Hematopoietic multipotent progenitor cell treated with erythropoietin and hydrocortisone succinate and interleukin-3 and kit ligand, for 8 days (in vitro differentiated cells): ENCODE measurements around the gene ISG15.

Experiments
- DNase-seq: peaks from one replicate; pipeline ENCODE4 v3.0.0-alpha.2; 2015

Gene ISG15

DNA sequence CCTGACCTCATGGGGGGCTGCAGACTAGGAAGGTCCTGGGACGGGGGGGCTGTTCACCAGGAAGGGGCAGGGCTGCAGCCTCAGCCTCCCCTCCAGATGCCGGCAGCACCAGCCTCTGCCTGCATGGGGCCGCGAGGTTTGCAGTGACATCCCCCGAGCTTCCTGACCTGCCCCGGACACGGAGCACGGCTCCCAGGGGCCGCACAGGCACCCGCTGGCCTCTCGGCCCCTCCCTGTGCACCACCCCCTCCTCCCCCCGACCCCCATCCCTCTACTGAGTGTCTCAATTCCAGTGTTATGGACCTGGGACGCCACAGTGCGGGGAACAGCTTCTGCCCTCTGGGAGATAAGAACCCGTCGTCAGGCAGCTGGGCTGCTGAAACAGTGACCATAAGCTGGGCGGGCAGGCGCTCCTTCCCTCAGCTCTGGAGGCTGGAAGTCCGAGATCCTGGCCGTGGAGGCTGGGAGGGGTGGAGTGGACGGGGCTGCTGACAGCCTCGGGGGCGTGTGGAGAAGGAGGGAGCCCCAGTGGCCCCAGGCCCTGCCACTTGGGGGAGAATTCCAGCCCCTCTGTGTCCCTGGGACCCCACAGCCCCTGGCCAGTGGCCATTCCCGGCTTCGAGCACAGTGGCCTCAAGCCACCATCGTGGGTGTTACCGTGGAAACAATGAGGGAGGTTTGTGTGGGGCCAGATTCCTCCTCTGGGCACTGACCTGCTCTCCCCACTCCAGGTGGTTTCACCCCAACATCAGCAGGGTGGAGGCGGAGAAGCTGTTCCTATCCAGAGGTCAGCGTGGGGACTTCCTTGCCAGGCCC, 49.3 kb downstream of the ISG15 start:
- no peak for DNase-seq

DNA sequence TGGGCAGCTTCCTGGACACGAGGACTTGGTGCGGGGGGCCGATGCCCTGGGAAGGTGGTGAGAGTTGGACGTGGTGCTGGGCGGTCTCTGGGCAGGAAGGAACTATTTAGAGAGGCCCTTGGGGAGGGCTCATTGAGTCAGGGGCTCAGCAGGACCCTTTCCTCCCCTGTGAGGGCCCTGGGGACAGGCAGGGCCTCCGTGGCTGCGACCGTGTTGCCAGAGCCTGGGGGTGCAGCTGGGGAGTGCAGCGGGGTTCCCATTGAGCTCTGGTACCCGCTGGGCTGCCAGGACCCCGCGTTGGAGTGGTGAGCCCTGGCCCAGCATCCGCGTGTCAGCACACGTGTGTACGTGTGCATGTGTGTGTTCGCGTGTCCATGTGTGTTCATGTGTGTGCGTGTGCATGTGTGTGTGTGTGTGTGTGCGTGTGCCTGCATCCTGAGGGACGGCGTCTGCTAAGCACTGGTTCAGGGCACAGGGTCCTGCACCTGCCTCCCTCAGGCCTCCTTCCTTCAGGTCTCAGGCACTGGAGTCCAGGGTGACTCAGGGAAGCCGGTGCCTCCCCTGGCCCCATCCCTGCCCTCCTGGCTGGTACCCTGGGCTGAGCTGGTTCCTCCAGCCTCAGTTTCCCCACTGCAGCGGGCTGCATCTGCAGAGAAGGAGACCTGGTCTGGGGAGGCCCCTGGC, 50.1 kb downstream of the ISG15 start:
- DNase-seq, result no peak
